IPS DF 19.7 (cell line): ENCODE measurements around the gene RELN.

ENCODE experiments used
- DNase-seq: peaks from one replicate; pipeline ENCODE4 v3.0.0-alpha.2; 2013; ENCODE audit warnings: low read depth, low spot score

The RELN gene

GRCh38 chr7:103640031-103640779, 349.3 kb downstream of the RELN start:
- DNase-seq: no peak

GRCh38 chr7:103637726-103638125, 351.7 kb downstream of the RELN start:
- no peak for DNase-seq

- DNase-seq: no peak
Observed at GRCh38 chr7:103637094-103637493, 352.4 kb downstream of the RELN start.

GRCh38 chr7:103636153-103636552, 353.3 kb downstream of the RELN start:
- DNase-seq: no peak

- DNase-seq: no peak
Observed at GRCh38 chr7:103632972-103633371, 356.5 kb downstream of the RELN start.

- DNase-seq: no peak
Observed at GRCh38 chr7:103632005-103632639, 357.3 kb downstream of the RELN start.

GRCh38 chr7:103630318-103630717, 359.1 kb downstream of the RELN start:
- no peak for DNase-seq

GRCh38 chr7:103628742-103629141, 360.7 kb downstream of the RELN start:
- DNase-seq: no peak

- DNase-seq: no peak
Observed at GRCh38 chr7:103626776-103627175, 362.7 kb downstream of the RELN start.

- no peak for DNase-seq
Observed at GRCh38 chr7:103622274-103622673, 367.2 kb downstream of the RELN start.

GRCh38 chr7:103613655-103614642, 375.5 kb downstream of the RELN start:
- no peak for DNase-seq

GRCh38 chr7:103609778-103610177, 379.7 kb downstream of the RELN start:
- DNase-seq: no peak

- DNase-seq: no peak
Observed at GRCh38 chr7:103605640-103606039, 383.8 kb downstream of the RELN start.

GRCh38 chr7:103598326-103598905, 391.0 kb downstream of the RELN start:
- no peak for DNase-seq

GRCh38 chr7:103597606-103598005, 391.9 kb downstream of the RELN start:
- no peak for DNase-seq

- DNase-seq: no peak
Observed at GRCh38 chr7:103594186-103594585, 395.3 kb downstream of the RELN start.

GRCh38 chr7:103593691-103594090, 395.8 kb downstream of the RELN start:
- no peak for DNase-seq

- DNase-seq: no peak
Observed at GRCh38 chr7:103592844-103593243, 396.6 kb downstream of the RELN start.

GRCh38 chr7:103592187-103592586, 397.3 kb downstream of the RELN start:
- no peak for DNase-seq

- no peak for DNase-seq
Observed at GRCh38 chr7:103580031-103580430, 409.4 kb downstream of the RELN start.

- no peak for DNase-seq
Observed at GRCh38 chr7:103577059-103577458, 412.4 kb downstream of the RELN start.

GRCh38 chr7:103576641-103577040, 412.8 kb downstream of the RELN start:
- no peak for DNase-seq
